Right lobe of liver (tissue), 4 donors: ENCODE measurements around the gene SLC8A2.

Source experiments
- POLR2A ChIP-seq: fragments of 450-650 bp; IDR thresholded peaks from one replicate; pipeline ENCODE4 v1.6.1; 2017; ENCODE audit warnings: antibody characterized with exemption, mild to moderate bottlenecking
- TF ChIP-seq, protein P1 (sequence below), 4 donors: fragments of 200-600 bp in 3 of 4; fragments of 450-650 bp in 1 of 4; IDR thresholded peaks; one replicate each; pipeline versions ENCODE4 v1.5.1 to v1.8.0; 2016 to 2022; ENCODE audit warnings: antibody characterized with exemption in 4 of 4, mild to moderate bottlenecking in 2 of 4
- donor health status: DM: no; HTN: no; CAD: no.
- donor health status: DM: no; HTN: no; CAD: no.
- donor health status: DM: no; HTN: yes; CAD: no.

DNA sequence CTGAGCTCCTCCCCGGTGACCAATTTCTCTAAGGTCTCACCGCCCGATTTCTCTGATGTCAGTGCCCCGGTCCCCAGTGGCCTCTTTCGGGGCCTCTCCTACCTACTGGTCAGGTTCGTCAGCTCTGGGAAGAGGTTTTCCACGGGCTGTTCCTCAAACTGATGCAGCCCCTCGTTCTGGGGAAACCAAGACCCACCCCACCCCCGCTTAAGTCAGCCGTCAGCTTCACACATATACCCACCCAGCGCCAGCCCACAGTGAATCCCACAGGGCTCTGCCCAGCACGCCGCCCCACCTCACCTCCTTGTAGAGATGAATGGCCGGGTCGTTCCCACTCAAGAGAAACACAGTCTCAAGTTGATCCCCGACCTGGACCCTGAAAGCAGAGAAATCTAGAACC, 9.0 kb upstream of the SLC8A2 start:
- TF ChIP-seq, protein P1, sequence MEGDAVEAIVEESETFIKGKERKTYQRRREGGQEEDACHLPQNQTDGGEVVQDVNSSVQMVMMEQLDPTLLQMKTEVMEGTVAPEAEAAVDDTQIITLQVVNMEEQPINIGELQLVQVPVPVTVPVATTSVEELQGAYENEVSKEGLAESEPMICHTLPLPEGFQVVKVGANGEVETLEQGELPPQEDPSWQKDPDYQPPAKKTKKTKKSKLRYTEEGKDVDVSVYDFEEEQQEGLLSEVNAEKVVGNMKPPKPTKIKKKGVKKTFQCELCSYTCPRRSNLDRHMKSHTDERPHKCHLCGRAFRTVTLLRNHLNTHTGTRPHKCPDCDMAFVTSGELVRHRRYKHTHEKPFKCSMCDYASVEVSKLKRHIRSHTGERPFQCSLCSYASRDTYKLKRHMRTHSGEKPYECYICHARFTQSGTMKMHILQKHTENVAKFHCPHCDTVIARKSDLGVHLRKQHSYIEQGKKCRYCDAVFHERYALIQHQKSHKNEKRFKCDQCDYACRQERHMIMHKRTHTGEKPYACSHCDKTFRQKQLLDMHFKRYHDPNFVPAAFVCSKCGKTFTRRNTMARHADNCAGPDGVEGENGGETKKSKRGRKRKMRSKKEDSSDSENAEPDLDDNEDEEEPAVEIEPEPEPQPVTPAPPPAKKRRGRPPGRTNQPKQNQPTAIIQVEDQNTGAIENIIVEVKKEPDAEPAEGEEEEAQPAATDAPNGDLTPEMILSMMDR (IDR thresholded peaks at IDR 0.05): no peak
- TF ChIP-seq POLR2A: no peak
